ENCODE measurements around the gene TM9SF3.

Gene TM9SF3

GRCh38 chr10:96587264-96588059 is 650 bp upstream of the TM9SF3 start:
- in situ Hi-C loops (cut with HindIII; ENCODE audit: low pct_ligation_motif_present, low sequenced_read_pairs): no loop called here
- no peak for TF ChIP-seq CTCF (IDR thresholded peaks at IDR 0.05; ENCODE audit: low read depth, low read length, missing control alignments)
- peak; percentile 68 for DNase-seq
- Histone ChIP-seq H3K36me3 (replicated peaks) (no peaks in the 10 kb centered on the region), H3K4me3 (ENCODE audit: low read depth, low read length) (peak overlapping the region; percentile 90), H3K27me3 (replicated peaks) (no peaks in the 10 kb centered on the region), H3K27ac (peak overlapping the region; percentile 87)

- TF ChIP-seq CTCF (IDR thresholded peaks at IDR 0.05; ENCODE audit: low read depth, low read length, missing control alignments): no peak
- Histone ChIP-seq H3K27me3 (replicated peaks) (no peaks in the 10 kb centered on the region), H3K36me3 (replicated peaks) (no peaks in the 10 kb centered on the region), H3K27ac (peak overlapping the region; percentile 87), H3K4me3 (ENCODE audit: low read depth, low read length) (peak overlapping the region; percentile 90)
- in situ Hi-C loops (cut with HindIII; ENCODE audit: low pct_ligation_motif_present, low sequenced_read_pairs): no loop called here
- DNase-seq: no peak
These were observed 935 bp downstream of the TM9SF3 start for GRCh38 chr10:96585736-96586418.

GRCh38 chr10:96584474-96584873 is 2.3 kb downstream of the TM9SF3 start:
- H3K27ac ChIP-seq: no peak overlapping the region
- TF ChIP-seq CTCF (IDR thresholded peaks at IDR 0.05; ENCODE audit: low read depth, low read length, missing control alignments): no peak
- in situ Hi-C loops (cut with HindIII; ENCODE audit: low pct_ligation_motif_present, low sequenced_read_pairs): no loop called here
- H3K4me3 ChIP-seq (ENCODE audit: low read depth, low read length): no peak overlapping the region
- H3K36me3 ChIP-seq (replicated peaks): no peaks in the 10 kb centered on the region
- DNase-seq: no peak
- no peaks in the 10 kb centered on the region for H3K27me3 ChIP-seq (replicated peaks)

GRCh38 chr10:96584035-96584434 is 2.8 kb downstream of the TM9SF3 start:
- Histone ChIP-seq H3K27me3 (replicated peaks) (no peaks in the 10 kb centered on the region), H3K36me3 (replicated peaks) (no peaks in the 10 kb centered on the region), H3K4me3 (ENCODE audit: low read depth, low read length) (no peak overlapping the region), H3K27ac (no peak overlapping the region)
- DNase-seq: no peak
- in situ Hi-C loops (cut with HindIII; ENCODE audit: low pct_ligation_motif_present, low sequenced_read_pairs): no loop called here
- TF ChIP-seq CTCF (IDR thresholded peaks at IDR 0.05; ENCODE audit: low read depth, low read length, missing control alignments): no peak

- no peak for DNase-seq
- in situ Hi-C loops (cut with HindIII; ENCODE audit: low pct_ligation_motif_present, low sequenced_read_pairs): no loop called here
- H3K27me3 ChIP-seq (replicated peaks): no peaks in the 10 kb centered on the region
- H3K27ac ChIP-seq: no peak overlapping the region
- H3K4me3 ChIP-seq (ENCODE audit: low read depth, low read length): no peak overlapping the region
- no peak for TF ChIP-seq CTCF (IDR thresholded peaks at IDR 0.05; ENCODE audit: low read depth, low read length, missing control alignments)
- no peaks in the 10 kb centered on the region for H3K36me3 ChIP-seq (replicated peaks)
These were observed 7.7 kb downstream of the TM9SF3 start for GRCh38 chr10:96579133-96579532.
